K562 (cell line): ENCODE data around the gene FCHSD1. TPM values are rescaled to one million over a fixed set of nuclear protein-coding genes. Genes with fewer than 3 reads are reported as not detected.

Experiments used
- EP400 ChIP-seq: fragments of 450-650 bp; IDR thresholded peaks from 2 replicates; pipeline ENCODE4 v1.6.1; 2017; ENCODE audit warnings: antibody characterized with exemption, mild to moderate bottlenecking, moderate library complexity
- FOXK2 ChIP-seq, 2 experiments: fragments of 450-650 bp; IDR thresholded peaks in 1 of 2; conservative IDR thresholded peaks in 1 of 2; 2 replicates each; pipeline ENCODE4 v1.6.1; 2016; ENCODE audit warnings: low read depth in 2 of 2, mild to moderate bottlenecking in 1 of 2
- FOXM1 ChIP-seq, 2 experiments: fragments of 450-650 bp in 1 of 2; sonication (generic) in 1 of 2; formaldehyde crosslinking in 1 of 2; IDR thresholded peaks; 2 replicates each; pipeline versions ENCODE4 v1.6.1 to v1.9.0; 2017 to 2022; ENCODE audit warnings: low read depth in 2 of 2, mild to moderate bottlenecking in 2 of 2, missing genetic modification reagents in 1 of 2, moderate library complexity in 1 of 2
- GABPB2 ChIP-seq: fragments of 250-450 bp; sonication (Bioruptor Pico); conservative IDR thresholded peaks from 2 replicates; pipeline ENCODE4 v1.5.1; 2021; ENCODE audit warnings: mild to moderate bottlenecking
- GMEB1 ChIP-seq: fragments of 250-450 bp; sonication (Bioruptor Pico); IDR thresholded peaks from 2 replicates; pipeline ENCODE4 v1.4.0; 2020; ENCODE audit warnings: mild to moderate bottlenecking
- HMGN3 ChIP-seq: IDR thresholded peaks from 2 replicates; pipeline ENCODE4 v1.6.1; 2011; ENCODE audit warnings: borderline replicate concordance, low read depth, mild to moderate bottlenecking, mixed read lengths, low read length; ENCODE audit not compliant: insufficient read length; ENCODE audit errors: extremely low read depth
- MAFF ChIP-seq: IDR thresholded peaks from 2 replicates; pipeline ENCODE4 v1.6.1; 2012; ENCODE audit warnings: low read length, improper control_type of control experiment
- MBD2 ChIP-seq: sonication (generic); IDR thresholded peaks from 2 replicates; pipeline ENCODE4 v1.6.1; 2016; ENCODE audit warnings: low read depth, borderline replicate concordance
- MLLT1 ChIP-seq, 2 experiments: fragments of 450-650 bp; IDR thresholded peaks; 2 replicates each; pipeline ENCODE4 v1.6.1; 2016
- POU5F1 ChIP-seq: fragments of 150-350 bp; IDR thresholded peaks from 2 replicates; pipeline ENCODE4 v1.6.1; 2014; ENCODE audit warnings: borderline replicate concordance, low read length, low read depth, mild to moderate bottlenecking; ENCODE audit not compliant: partially characterized antibody
- RB1 ChIP-seq: fragments of 450-650 bp; IDR thresholded peaks from 2 replicates; pipeline ENCODE4 v1.6.1; 2017; ENCODE audit warnings: low read depth, mild to moderate bottlenecking
- SRSF1 ChIP-seq: fragments of 200-400 bp; formaldehyde crosslinking; IDR thresholded peaks from 2 replicates; pipeline ENCODE4 v1.6.1; 2017; ENCODE audit warnings: mild to moderate bottlenecking, low read depth, low read length, moderate library complexity
- STAT6 ChIP-seq: sonication (generic); formaldehyde crosslinking; IDR thresholded peaks from 2 replicates; pipeline ENCODE4 v1.8.1; 2023; ENCODE audit warnings: mild to moderate bottlenecking, missing genetic modification reagents
- TAF1 ChIP-seq: IDR thresholded peaks from 2 replicates; pipeline ENCODE4 v1.6.1; 2011; ENCODE audit warnings: mild to moderate bottlenecking, low read length, moderate library complexity; ENCODE audit not compliant: insufficient read depth, control insufficient read depth, severe bottlenecking; ENCODE audit errors: extremely low read depth
- TBP ChIP-seq: optimal IDR thresholded peaks from 2 replicates; pipeline ENCODE3; 2011; ENCODE audit warnings: low read depth, low read length, improper control_type of control experiment
- U2AF1 ChIP-seq: fragments of 200-400 bp; formaldehyde crosslinking; optimal IDR thresholded peaks from 2 replicates; pipeline ENCODE3; 2017; ENCODE audit warnings: mild to moderate bottlenecking, low read depth, low read length, moderate library complexity
- YY1 ChIP-seq, 3 experiments: IDR thresholded peaks; 2 replicates each; pipeline ENCODE4 v1.6.1; 2011; ENCODE audit warnings: low read length in 2 of 3, mild to moderate bottlenecking in 2 of 3, moderate library complexity in 2 of 3, borderline replicate concordance in 1 of 3, control low read depth in 1 of 3, low read depth in 1 of 3; ENCODE audit not compliant: insufficient read depth in 3 of 3, insufficient replicate concordance in 2 of 3, control insufficient read depth in 1 of 3, insufficient read length in 1 of 3; ENCODE audit errors: extremely low read depth in 1 of 3
- ZNF121 ChIP-seq: sonication (generic); formaldehyde crosslinking; conservative IDR thresholded peaks from 2 replicates; pipeline ENCODE4 v1.8.0; 2022; ENCODE audit warnings: missing genetic modification reagents
- ZNF175 ChIP-seq: fragments of 200-800 bp; sonication (Bioruptor generic); IDR thresholded peaks from 2 replicates; pipeline ENCODE4 v1.6.1; 2016; ENCODE audit warnings: low read depth, mild to moderate bottlenecking, missing genetic modification characterization, missing compliant biosample characterization
- ZNF24 ChIP-seq: fragments of 450-650 bp; IDR thresholded peaks from 2 replicates; pipeline ENCODE4 v1.6.1; 2016
- polyA plus RNA-seq, 8 experiments: library from polyadenylated mRNA; depleted of rRNA in 4 of 8; stranded (reverse) in 5 of 8; unstranded in 3 of 8; fragments of >200 nt; fragmentation: Nextera tagmentation in 2 of 8; fragmentation: Illumina TruSeq in 1 of 8; extraction: Ambion mirVana in 2 of 8; extraction: Trizol in 1 of 8; gene quantifications; 2 replicates each; pipeline versions ENCODE4 v1.2.1 to v1.2.3, GENCODE V29; 2011 to 2014; ENCODE audit warnings: inconsistent platforms in 1 of 8, missing spikeins in 1 of 8
- total RNA-seq, 7 experiments: library from RNA; depleted of rRNA in 6 of 7; stranded (reverse); fragments of >200 nt in 6 of 7; fragmentation: Illumina TruSeq in 2 of 7; extraction: Trizol in 2 of 7; gene quantifications; 2 replicates each; pipeline versions ENCODE4 v1.2.1 to v1.2.3, GENCODE V29; 2011 to 2021; ENCODE audit warnings: low replicate concordance in 1 of 7

Gene FCHSD1
- total and polyA plus RNA-seq, 9 of the 15 experiments (the other 6 are each of a cell fraction or from before 2014, with no cell fraction given) = 0.35 to 37.5 (median 13.6) TPM

GRCh38 chr5:141618804-141619554, 32.2 kb downstream of the FCHSD1 start, which contains the start of gene DIAPH1 (continued):
- TF ChIP-seq GMEB1 (CRISPR knock-in tag) (peak; percentile 79), U2AF1 (peak; percentile 48), TAF1 (peak; percentile 90), GABPB2 (CRISPR knock-in tag) (no peak), HMGN3 (peak; percentile 84), POU5F1 (no peak), FOXK2 (conservative IDR thresholded peaks at IDR 0.05 in 1 of 2, IDR thresholded peaks at IDR 0.05 in 1 of 2; ENCODE audit: low read depth in 2 of 2) (peak; percentile 62 to 99), MAFF (no peak), ZNF175 (CRISPR knock-in tag) (0 out of 2 replicates have a peak, but pooled peaks have one; percentile 44), STAT6 (CRISPR knock-in tag) (0 out of 2 replicates have a peak, but pooled peaks have one; percentile 85), ZNF121 (CRISPR knock-in tag) (0 out of 2 replicates have a peak, but pooled peaks have one; percentile 15), TBP (peak; percentile 51), MBD2 (peak; percentile 92), SRSF1 (no peak), ZNF24 (peak; percentile 25; the same call in 1 of the 2 replicates), EP400 (peak; percentile 96), RB1 (peak; percentile 97), FOXM1 (IDR thresholded peaks at IDR 0.05; ENCODE audit: low read depth) (no peak), FOXM1 (CRISPR knock-in tag; IDR thresholded peaks at IDR 0.05; ENCODE audit: low read depth) (peak; percentile 82), YY1 (IDR thresholded peaks at IDR 0.05; ENCODE audit: borderline replicate concordance in 1 of 3, control insufficient read depth in 1 of 3, extremely low read depth in 1 of 3, insufficient read depth in 3 of 3, insufficient read length in 1 of 3, insufficient replicate concordance in 2 of 3, low read depth in 1 of 3, low read length in 2 of 3) (peak in 2 of 3 experiments; percentile 63), MLLT1 (IDR thresholded peaks at IDR 0.05) (peak in 1 of 2 experiments; percentile 51; a peak in 1 of 4 replicates)
